GM21528 (cell line): ENCODE data around the gene RPEL1.
"Not testable (repeated sequence)": the region's sequence is repeated elsewhere in the genome, so short reads cannot be mapped to it uniquely, and the experiment has no call there.

Experiments
- ATAC-seq: cut with Tn5 transposase; IDR thresholded peaks from one replicate; pipeline ENCODE4 v1.9.1; 2021; ENCODE audit warnings: mild to moderate bottlenecking, moderate library complexity; ENCODE audit not compliant: unreplicated experiment, low FRiP score

Gene RPEL1

DNA sequence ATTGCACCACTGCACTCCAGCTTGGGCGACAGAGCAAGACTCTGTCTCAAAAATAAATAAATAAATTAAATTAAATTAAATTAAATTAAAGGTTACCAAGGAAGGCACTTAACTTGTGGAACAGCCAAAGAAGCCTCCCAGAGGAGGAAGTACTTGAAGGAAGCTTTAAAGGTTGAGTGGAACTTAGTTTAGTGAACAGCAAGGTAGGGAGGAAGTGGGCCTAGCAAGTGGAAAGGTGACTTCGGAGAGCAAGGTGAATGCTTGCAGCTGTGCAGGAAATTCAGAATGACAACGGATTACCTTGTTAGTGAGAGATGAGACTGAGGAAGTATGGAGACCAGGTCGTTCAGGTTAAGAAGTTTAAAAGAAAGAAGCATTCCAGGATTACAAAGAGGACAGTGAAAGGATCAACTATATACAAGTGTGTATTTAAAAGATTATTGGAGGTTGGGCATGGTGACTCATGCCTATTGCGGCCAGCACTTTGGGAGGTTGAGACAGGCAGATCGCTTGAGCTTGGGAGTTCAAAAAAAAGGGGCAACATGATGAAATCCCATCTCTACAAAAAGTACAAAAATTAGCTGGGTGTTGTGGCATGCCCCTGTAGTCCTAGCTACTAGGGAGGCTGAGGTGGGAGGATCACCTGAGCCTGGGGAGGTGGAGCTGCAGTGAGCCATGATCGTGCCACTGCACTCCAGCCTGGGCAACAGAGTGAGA is 12.8 kb upstream of the RPEL1 start:
- no peak for ATAC-seq

DNA sequence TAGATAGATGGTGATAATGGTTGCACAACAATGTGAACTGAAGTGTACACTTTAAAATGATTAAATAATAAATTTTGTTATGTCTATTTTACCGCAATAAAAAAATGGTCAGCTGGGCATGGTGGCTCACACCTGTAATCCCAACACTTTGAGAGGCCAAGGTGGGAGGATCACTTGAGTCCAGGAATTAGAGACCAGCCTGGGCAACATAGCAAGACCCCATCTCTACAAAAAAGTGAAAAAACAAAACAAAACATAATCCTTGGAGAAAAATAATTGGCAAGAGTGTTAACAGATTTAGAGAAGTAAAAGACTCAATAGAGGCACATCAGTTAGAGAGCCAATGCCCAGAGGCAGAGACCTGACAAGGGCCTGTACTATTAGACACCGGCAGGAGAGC is 9.9 kb upstream of the RPEL1 start:
- ATAC-seq: no peak

DNA sequence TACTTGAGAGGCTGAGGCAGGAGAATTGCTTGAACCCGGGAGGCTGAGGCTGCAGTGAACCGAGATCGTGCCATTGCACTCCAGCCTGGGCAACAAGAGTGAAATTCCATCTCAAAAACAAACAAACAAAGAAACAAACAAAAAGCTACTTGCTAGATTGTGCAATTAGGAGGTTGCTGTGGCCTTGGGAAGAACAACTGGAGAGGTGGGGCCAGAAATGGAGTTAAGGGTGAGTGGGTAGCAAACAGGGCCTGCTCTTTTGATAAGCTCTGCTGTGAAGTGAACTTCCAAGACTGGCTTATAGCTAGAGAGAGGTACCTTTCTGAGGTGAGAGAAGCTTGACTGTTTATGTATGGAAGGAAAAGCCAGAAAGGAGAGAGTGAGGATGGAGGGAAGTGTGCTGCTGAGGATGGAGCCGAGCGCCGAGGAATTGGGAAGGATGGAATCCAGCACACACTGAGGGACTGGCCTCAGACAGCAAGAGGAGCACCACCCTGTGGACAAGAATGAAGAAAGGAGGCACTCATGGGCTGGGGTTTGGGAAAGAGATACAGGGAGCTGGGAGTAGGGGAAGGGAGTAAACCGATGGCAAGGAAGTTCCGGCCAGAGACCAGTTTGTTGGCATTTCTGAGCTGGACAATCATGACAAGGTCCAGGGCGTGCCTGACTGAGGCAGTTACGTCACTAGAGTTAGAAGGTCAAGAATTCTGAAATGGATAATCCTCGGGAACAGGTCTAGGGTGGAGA is 7.0 kb upstream of the RPEL1 start:
- no peak for ATAC-seq

DNA sequence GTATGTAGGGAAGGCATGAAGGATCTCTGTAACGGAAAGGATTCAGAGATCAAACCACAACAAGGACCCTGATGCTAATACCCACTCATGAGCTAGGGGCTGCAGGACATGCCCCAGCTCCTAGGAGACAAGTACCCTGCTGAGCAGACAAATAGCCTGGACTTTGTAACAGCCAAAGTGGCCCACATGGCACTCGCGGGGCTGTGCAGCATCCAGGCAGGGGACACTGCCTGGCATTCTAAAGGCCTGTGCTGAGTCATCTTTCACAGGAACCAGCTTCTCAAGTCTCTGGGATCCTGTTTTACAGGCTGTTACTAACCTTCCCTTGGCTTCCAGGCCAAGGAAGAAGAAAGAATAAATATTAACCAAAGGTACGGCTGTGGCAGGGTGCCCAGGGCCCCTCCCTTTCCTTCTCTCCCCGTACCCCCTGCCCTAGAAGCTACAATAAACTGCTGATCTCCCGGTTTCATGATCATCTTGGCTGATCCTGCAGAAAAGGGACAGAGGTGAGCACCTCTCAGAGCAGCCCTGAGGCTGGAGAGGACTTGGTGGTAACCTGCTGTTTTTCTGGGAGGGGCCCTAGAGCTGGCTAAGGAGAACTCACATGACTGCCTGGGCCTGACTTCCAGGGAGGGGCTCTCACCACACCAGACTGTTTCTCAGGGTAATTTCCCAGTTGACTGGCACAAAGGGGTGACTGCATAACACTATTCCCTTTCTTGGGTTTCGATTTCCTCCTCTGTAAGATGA is 4.2 kb upstream of the RPEL1 start:
- ATAC-seq: no peak

DNA sequence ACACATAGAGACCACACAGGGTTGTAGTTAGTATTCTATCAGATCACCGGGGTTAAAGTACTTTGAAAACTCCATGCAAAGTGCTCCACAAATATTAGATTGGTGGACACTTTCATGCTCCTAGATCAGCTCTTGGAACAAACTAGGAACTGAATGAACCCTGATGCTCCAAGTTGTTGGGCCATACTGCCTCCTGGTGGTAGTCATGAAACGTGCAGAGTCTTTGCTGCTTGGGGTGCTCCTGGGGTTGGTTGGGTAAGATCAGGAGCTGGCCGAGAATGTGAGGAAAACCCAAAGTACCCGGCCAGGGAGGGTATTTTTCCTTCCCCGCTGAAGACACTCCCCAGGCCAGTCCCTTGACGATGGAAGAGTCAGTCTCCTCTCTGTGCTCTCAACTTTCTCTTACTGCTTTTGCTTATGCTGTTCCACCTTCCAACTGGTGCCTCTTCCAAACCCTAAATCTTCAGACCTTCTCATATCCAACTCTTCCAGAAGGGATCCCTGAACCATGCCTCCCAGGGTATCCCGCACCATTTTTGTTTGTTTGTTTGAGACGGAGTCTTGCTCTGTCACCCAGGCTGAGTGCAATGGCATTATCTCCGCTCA is 918 bp upstream of the RPEL1 start:
- ATAC-seq: no peak

DNA sequence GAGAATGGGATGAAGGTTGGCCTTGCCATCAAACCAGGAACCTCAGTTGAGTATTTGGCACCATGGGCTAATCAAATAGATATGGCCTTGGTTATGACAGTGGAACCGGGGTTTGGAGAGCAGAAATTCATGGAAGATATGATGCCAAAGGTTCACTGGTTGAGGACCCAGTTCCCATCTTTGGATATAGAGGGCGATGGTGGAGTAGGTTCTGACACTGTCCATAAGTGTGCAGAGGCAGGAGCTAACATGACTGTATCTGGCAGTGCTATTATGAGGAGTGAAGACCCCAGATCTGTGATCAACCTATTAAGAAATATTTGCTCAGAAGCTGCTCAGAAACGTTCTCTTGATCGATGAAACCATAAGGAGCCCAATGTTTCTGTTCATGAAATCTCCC is 637 bp downstream of the RPEL1 start:
- no peak for ATAC-seq

DNA sequence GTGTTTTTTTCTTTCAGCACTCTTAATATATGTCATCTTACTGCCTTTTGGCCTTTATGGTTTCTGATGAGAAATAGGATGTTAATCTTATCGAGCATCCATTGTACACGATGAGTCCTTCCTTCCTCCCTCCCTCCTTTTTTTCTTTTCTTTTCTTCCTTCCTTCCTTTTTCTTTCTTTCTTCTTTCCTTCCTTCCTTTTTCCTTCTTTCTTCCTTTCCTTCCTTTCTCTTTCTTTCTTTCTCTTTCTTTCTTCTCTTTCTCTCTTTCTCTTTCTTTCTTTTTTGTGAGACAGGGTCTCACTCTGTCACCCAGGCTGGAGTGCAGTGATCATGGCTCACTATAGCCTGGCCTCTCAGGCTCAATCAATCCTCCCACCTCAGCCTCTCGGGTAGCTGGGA is 8.4 kb downstream of the RPEL1 start:
- ATAC-seq: no peak

DNA sequence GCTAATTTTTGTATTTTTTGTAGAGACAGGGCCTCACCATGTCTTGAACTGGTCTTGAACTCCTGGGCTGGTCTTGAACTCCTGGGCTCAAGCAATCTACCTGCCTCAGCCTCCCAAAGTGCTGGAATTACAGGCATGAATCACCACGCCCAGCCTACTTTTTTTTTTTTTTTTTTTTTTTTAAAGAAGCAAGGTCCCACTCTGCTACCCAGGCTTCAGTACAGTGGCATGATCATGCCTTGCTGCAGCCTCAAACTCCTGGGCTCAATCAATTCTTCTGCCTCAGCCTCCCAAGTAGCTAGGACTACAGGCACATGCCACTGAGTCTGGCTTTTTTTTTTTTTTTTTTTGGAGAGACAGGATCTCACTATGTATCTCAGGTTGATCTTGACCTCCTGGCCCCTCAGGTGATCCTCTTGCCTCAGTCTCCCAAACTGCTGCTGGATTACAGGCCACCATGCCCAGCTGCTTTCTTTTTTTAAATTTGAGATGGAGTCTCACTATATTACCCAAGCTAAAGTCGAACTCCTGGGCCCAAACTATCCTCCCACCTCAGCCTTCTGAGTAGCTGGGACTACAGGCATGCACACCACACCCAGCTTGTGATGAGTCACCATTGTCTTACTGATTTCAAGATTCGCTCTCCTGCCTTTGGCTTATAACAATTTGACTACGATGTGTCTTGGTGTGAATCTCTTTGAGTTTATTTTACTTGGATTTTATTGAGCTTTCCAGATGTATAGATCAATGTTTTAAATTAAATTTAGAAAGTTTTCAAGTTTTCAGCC is 9.0 kb downstream of the RPEL1 start:
- no peak for ATAC-seq

DNA sequence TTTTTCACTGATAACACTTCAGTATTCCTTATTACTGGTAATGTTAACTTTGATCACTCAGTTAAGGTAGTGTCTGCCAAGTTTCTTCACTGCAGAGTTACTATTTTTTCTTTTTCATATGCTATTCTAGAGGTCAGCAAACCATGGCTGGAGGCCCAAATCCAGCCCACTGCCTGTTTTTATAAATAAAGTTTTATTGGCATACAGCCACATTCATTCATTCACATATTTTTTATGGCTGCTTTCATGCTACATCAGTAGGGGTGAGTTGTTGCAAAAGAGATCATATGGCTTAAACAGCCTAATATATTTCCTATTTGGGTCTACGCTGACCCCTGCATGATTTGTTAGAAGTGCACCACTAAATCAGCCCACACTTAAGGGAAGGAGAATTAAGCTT is 10.9 kb downstream of the RPEL1 start:
- ATAC-seq: no peak

DNA sequence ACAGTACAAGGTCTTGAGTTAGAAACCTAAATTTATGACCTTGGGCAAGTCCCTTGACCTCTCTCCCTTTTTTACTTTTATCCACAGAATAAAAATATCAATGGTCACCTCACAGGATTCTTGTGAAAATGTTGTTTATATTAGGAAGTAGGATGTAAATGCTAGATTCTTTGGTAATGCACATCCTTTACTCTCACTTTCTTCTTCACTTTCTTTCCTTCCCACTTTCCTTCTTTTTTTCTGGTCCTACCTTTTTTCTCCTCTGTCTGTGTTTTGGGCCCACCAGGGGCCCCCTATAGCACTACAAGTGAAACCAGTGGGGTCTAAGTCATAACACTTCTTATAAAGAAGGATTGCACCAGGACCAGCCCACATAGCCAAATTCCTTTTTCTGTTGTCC is 12.1 kb downstream of the RPEL1 start:
- no peak for ATAC-seq

DNA sequence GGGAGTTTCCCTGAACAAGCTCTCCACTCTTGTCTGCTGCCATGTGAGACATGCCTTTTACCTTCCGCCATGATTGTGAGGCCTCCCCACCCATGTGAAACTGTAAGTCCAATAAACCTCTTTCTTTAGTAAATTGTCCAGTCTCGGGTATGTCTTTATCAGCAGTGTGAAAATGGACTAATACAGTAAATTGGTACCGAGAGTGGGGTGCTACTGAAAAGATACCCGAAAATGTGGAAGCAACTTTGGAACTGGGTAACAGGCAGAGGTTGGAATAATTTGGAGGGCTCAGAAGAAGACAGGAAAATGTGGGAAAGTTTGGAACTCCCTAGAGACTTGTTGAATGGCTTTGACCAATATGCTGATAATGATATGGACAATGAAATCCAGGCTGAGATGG is 13.2 kb downstream of the RPEL1 start:
- not testable (repeated sequence) for ATAC-seq

DNA sequence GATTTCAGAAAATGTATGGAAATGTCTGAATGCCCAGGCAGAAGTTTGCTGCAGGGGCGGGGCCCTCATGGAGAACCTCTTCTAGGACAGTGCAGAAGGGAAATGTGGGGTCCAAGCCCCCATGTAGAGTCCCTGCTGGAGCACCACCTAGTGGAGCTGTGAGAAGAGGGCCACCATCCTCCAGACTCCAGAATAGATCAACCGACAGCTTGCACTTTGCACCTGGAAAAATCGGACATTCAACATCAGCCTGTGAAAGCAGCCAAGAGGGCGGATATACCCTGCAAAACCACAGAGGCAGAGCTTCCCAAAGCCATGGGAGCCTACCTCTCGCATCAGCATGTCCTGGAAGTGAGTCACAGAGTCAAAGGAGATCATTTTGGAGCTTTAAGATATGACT is 14.3 kb downstream of the RPEL1 start:
- ATAC-seq: no peak

DNA sequence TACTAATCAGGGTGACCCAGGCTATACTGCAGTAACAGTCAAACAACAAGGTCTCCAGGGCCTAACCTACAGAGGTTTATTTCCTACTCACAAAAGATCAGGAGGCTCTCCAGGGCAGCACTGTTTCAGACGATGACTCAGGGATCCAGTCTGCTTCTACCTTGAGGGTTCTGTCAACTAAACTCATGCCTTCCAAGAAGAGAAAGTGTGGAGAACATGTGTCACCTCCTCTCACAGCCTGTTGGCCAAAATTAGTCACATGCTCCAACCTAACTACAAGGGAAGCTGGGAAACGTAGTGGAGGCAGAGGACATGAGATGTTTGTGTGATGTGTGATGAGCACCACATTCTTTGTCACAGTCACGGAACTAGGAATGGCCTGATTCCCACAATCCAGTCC is 16.5 kb downstream of the RPEL1 start:
- no peak for ATAC-seq

DNA sequence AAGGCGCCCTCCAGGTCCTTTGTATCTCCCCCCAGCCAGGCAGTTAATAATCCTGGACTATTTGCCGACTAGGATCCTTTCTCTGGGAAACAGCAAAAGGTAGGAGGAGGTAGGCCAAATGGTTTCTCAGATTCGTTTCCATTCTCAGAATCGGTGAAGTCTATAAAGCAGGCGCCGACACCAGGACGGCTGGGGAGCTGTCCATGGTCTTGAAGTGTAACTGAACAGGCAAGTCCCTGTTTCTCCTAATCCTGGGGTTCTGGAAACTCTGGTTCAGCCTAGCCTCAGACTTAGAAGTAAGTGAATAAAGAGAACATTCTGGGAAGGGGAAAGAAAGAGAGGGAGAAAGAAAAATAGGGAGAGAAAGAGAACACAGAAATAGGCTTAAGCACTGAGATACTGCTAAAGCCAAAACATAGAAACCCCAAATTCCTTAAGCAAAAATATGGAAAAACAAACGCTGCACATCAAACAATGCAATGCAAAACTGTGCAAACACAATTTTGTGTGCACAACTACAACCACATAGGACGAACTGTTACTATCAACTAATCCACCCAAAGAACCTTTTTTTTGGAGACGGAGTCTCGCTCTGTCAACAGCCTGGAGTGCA is 20.1 kb downstream of the RPEL1 start:
- no peak for ATAC-seq

DNA sequence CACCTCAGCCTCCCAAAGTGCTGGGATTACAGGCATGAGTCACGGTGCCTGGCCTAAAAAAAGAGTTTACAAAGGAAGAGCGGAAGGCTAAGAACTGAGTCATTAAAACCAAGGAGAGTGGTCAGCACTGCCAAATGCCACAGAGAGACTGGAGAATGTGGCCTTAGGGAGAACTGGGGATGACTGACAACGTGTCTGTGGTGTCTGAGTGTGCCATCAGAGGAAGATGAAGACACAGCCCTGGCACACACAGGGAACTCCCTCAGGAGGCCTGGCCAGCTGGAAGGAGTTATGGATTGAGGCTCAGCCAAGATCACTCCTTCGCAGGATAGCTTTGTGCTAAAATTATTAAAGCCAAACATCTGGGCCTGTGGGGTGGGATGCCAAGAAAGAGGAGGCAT is 27.4 kb downstream of the RPEL1 start:
- no peak for ATAC-seq

DNA sequence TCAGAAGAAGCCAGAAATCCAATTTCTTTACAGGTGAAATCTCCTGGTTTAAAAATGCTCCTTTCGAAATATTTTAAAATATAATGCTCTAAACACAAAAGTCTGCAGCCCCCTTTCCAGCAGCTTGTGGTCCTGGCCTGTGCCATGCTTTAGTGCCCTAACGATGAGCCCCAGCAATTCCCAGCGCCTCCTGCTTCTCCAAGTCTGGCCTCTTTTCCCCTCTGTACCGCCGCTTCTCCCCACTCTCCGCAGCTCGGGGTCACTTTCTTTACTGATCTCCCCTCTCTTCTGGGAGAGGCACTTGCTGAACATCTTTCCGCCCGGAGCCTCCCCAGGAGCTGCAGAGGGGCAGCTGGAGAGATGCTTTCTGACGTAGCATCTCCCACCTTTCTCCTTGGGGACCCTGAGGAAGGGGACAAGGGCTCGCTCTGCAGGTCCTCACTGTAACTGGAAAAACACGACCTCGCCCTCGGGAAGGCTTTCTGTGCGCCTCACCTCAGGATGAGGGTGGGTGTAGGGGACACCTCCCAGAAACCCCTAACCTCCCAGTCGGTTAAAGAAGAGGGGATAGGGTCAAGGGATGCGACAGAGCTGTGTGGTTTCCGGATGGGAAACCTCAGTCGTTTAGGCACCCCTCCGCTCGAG is 30.7 kb downstream of the RPEL1 start:
- ATAC-seq: no peak

DNA sequence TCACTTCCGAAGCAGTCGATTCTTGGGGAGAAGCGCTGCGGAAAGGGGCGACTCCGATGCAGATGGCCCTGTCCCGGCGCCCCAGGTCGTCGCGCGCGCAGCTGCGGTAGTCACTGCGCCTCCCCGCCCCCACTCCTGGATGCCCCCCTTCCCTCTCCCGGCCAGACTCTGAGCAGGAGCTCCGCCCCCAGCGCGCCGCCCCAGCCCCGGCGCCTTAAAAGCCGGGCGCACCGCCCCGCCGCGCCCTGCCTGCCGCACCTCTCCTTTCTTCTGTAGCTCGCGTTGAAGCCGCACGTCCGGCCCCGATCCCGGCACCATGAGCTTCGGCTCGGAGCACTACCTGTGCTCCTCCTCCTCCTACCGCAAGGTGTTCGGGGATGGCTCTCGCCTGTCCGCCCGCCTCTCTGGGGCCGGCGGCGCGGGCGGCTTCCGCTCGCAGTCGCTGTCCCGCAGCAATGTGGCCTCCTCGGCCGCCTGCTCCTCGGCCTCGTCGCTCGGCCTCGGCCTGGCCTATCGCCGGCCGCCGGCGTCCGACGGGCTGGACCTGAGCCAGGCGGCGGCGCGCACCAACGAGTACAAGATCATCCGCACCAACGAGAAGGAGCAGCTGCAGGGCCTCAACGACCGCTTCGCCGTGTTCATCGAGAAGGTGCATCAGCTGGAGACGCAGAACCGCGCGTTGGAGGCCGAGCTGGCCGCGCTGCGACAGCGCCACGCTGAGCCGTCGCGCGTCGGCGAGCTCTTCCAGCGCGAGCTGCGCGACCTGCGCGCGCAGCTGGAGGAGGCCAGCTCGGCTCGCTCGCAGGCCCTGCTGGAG is 31.4 kb downstream of the RPEL1 start, which contains the start of gene INA:
INA (plus strand) TSS at position 243 of the 817 bp plus-strand sequence; CDS start at position 317, 74 bp downstream.
- no peak for ATAC-seq

DNA sequence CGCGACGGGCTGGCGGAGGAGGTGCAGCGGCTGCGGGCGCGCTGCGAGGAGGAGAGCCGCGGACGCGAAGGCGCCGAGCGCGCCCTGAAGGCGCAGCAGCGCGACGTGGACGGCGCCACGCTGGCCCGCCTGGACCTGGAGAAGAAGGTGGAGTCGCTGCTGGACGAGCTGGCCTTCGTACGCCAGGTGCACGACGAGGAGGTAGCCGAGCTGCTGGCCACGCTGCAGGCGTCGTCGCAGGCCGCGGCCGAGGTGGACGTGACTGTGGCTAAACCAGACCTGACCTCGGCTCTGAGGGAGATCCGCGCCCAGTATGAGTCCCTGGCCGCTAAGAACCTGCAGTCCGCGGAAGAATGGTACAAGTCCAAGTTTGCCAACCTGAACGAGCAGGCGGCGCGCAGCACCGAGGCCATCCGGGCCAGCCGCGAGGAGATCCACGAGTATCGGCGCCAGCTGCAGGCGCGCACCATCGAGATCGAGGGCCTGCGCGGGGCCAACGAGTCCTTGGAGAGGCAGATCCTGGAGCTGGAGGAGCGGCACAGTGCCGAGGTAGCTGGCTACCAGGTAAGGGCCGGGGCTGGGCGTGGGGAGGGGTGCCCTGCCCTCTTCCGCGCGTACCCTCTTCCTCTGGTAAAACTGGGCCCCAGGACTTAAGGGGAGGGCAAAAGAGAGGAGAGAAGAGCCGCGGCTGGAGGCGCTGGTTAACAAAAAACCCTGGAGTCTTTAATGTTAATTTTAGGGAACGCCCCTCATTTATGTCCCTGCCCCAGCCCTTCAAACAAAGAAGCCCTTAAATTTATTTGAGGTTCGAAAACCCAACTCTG is 32.2 kb downstream of the RPEL1 start:
- no peak for ATAC-seq
